ENCODE measurements around the gene NOD2. TPM values are rescaled to one million over a fixed set of nuclear protein-coding genes. Genes with fewer than 3 reads are reported as not detected.

Gene NOD2
- total RNA-seq, 4 donors from 2014 or later: 0.41 to 2.6 (median 2.2) TPM; not detected in 1

- Histone ChIP-seq H3K4me3 (no peak overlapping the region), H3K27me3 (no peaks in the 10 kb centered on the region), H3K4me1 (peaks cover 9 to 65% (median 15%) of the 10 kb centered on the region in 4 donors), H3K9me3 (no peaks in the 10 kb centered on the region), H3K36me3 (peaks cover 0 to 26% (median 9%) of the 10 kb centered on the region in 4 donors), H3K27ac (peak overlapping the region in 2 of 4 donors; percentile 20 to 41)
- TF ChIP-seq CTCF (IDR thresholded peaks at IDR 0.05) (peak in 4 of 5 experiments; percentile 15 to 29 (median 23)), POLR2AphosphoS5 (IDR thresholded peaks at IDR 0.05) (no peak)
- DNase-seq: no peak
- in situ Hi-C loops (cut with MboI; ENCODE audit: low pct_ligation_motif_present in 1 of 4, low pct_unique_long_range_greater_than_20kb in 1 of 4, low sequenced_read_pairs in 3 of 4) (no loop called here), intact Hi-C loops (cut with DNase I; ENCODE audit: low total_unique reads) (no loop called here)
- WGBS, 2 donors (ENCODE audit: low coverage in 1 of 2): 54 to 59% methylated on average over 7 of the region's 7 CpGs
These were observed 54.0 kb downstream of the NOD2 start for GRCh38 chr16:50747207-50747956.

GRCh38 chr16:50751528-50751927, 58.1 kb downstream of the NOD2 start:
- DNase-seq: no peak
- Histone ChIP-seq H3K4me1 (peaks cover 0 to 35% (median 0%) of the 10 kb centered on the region in 4 donors), H3K27me3 (no peaks in the 10 kb centered on the region), H3K4me3 (no peak overlapping the region), H3K9me3 (no peaks in the 10 kb centered on the region), H3K27ac (no peak overlapping the region), H3K36me3 (peaks cover 0 to 47% (median 26%) of the 10 kb centered on the region in 4 donors)
- intact Hi-C loops (cut with DNase I; ENCODE audit: low total_unique reads) (no loop called here), in situ Hi-C loops (cut with MboI; ENCODE audit: low pct_ligation_motif_present in 1 of 4, low pct_unique_long_range_greater_than_20kb in 1 of 4, low sequenced_read_pairs in 3 of 4) (no loop called here)
- TF ChIP-seq POLR2A (IDR thresholded peaks at IDR 0.05) (no peak), EP300 (IDR thresholded peaks at IDR 0.05; ENCODE audit: low read depth) (no peak), CTCF (IDR thresholded peaks at IDR 0.05) (no peak), POLR2AphosphoS5 (IDR thresholded peaks at IDR 0.05) (no peak)
- WGBS, 2 donors (ENCODE audit: low coverage in 1 of 2): 72 to 87% methylated on average over 6 of the region's 6 CpGs

GRCh38 chr16:50752471-50753235, 59.2 kb downstream of the NOD2 start:
- no peak overlapping the region for H3K27ac ChIP-seq
- H3K27me3 ChIP-seq: no peaks in the 10 kb centered on the region
- H3K36me3 ChIP-seq: peaks cover 0 to 47% (median 26%) of the 10 kb centered on the region in 4 donors
- no peak for TF ChIP-seq POLR2AphosphoS5 (IDR thresholded peaks at IDR 0.05)
- no peak for TF ChIP-seq EP300 (IDR thresholded peaks at IDR 0.05; ENCODE audit: low read depth)
- TF ChIP-seq POLR2A (IDR thresholded peaks at IDR 0.05): no peak
- TF ChIP-seq CTCF (IDR thresholded peaks at IDR 0.05): no peak
- WGBS, 2 donors (ENCODE audit: low coverage in 1 of 2): 73 to 76% methylated on average over 4 of the region's 4 CpGs
- no peaks in the 10 kb centered on the region for H3K9me3 ChIP-seq
- intact Hi-C loops (cut with DNase I; ENCODE audit: low total_unique reads): no loop called here
- in situ Hi-C loops (cut with MboI; ENCODE audit: low pct_ligation_motif_present in 1 of 4, low pct_unique_long_range_greater_than_20kb in 1 of 4, low sequenced_read_pairs in 3 of 4): no loop called here
- DNase-seq: no peak
- H3K4me1 ChIP-seq: peaks cover 0 to 23% (median 0%) of the 10 kb centered on the region in 4 donors
- no peak overlapping the region for H3K4me3 ChIP-seq

- H3K4me1 ChIP-seq: peaks cover 0 to 13% (median 0%) of the 10 kb centered on the region in 4 donors
- DNase-seq: no peak
- peaks cover 0 to 33% (median 17%) of the 10 kb centered on the region in 4 donors for H3K36me3 ChIP-seq
- intact Hi-C loops (cut with DNase I; ENCODE audit: low total_unique reads): no loop called here
- no peak overlapping the region for H3K27ac ChIP-seq
- no peak for TF ChIP-seq CTCF (IDR thresholded peaks at IDR 0.05)
- no peak for TF ChIP-seq EP300 (IDR thresholded peaks at IDR 0.05; ENCODE audit: low read depth)
- no peak for TF ChIP-seq POLR2A (IDR thresholded peaks at IDR 0.05)
- TF ChIP-seq POLR2AphosphoS5 (IDR thresholded peaks at IDR 0.05): no peak
- in situ Hi-C loops (cut with MboI; ENCODE audit: low pct_ligation_motif_present in 1 of 4, low pct_unique_long_range_greater_than_20kb in 1 of 4, low sequenced_read_pairs in 3 of 4): no loop called here
- H3K4me3 ChIP-seq: no peak overlapping the region
- 84 to 86% methylated on average over 3 of the region's 3 CpGs for WGBS, 2 donors (ENCODE audit: low coverage in 1 of 2)
- no peaks in the 10 kb centered on the region for H3K27me3 ChIP-seq
- H3K9me3 ChIP-seq: no peaks in the 10 kb centered on the region
These were observed 63.1 kb downstream of the NOD2 start for GRCh38 chr16:50756473-50756872.

Measured in transverse colon (tissue), 4 donors.